C4-2B (cell line): ENCODE measurements around the gene PLEKHM3.

Experiments
- ZFX ChIP-seq: fragments of 450-650 bp; IDR thresholded peaks from 2 replicates; pipeline ENCODE4 v1.6.1; 2017
- TF ChIP-seq, protein P1 (sequence below): fragments of 450-650 bp; conservative IDR thresholded peaks from 2 replicates; pipeline ENCODE4 v1.5.1; 2017; ENCODE audit warnings: mild to moderate bottlenecking

DNA sequence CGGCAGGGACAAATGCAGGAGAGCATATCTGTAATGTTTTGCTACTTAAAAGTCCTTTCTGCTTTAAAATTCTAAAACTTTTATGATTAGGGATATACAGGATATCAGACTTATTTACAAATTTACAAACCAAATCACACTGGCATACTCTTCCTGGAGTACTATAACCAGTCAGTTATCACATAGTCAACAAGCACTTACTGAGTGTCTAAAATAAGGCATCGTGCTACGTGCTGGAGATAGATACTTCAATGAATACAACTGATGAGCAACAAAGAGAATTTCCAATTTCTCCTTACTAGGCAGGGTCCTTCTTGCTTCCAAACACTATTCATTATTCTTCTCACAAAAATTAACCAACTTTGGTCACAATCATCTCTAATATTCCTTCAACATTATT is 113.5 kb downstream of the PLEKHM3 start:
- TF ChIP-seq, protein P1, sequence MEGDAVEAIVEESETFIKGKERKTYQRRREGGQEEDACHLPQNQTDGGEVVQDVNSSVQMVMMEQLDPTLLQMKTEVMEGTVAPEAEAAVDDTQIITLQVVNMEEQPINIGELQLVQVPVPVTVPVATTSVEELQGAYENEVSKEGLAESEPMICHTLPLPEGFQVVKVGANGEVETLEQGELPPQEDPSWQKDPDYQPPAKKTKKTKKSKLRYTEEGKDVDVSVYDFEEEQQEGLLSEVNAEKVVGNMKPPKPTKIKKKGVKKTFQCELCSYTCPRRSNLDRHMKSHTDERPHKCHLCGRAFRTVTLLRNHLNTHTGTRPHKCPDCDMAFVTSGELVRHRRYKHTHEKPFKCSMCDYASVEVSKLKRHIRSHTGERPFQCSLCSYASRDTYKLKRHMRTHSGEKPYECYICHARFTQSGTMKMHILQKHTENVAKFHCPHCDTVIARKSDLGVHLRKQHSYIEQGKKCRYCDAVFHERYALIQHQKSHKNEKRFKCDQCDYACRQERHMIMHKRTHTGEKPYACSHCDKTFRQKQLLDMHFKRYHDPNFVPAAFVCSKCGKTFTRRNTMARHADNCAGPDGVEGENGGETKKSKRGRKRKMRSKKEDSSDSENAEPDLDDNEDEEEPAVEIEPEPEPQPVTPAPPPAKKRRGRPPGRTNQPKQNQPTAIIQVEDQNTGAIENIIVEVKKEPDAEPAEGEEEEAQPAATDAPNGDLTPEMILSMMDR: no peak
- TF ChIP-seq ZFX: no peak
